ENCODE results near the gene PLEKHG3. TPM values are rescaled to one million over a fixed set of nuclear protein-coding genes. Genes with fewer than 3 reads are reported as not detected.

PLEKHG3 gene
- total and polyA plus RNA-seq, 2 experiments from 2014 or later = 23.0 to 83.1 TPM

DNA sequence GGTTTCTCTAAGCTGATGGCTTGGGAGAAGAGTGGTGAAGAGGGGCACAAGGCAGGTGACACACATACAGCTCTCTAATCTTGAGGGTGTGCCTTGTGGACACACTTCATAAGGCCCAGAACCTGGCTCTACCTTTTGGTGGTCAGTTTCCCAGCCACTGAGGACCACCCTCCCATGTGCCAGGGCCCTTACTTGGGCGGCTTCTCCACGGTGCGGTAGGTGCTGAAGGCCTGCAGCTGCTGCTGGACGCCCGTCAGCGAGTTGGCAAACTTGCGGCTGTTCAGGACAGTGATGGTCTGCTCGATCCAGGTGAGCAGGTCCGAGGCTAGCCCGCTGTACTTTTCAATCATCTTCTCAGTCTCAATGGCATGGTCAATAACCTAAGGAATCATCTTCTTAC lies 95.3 kb downstream of the PLEKHG3 start (continued):
- TF ChIP-seq, protein P1, sequence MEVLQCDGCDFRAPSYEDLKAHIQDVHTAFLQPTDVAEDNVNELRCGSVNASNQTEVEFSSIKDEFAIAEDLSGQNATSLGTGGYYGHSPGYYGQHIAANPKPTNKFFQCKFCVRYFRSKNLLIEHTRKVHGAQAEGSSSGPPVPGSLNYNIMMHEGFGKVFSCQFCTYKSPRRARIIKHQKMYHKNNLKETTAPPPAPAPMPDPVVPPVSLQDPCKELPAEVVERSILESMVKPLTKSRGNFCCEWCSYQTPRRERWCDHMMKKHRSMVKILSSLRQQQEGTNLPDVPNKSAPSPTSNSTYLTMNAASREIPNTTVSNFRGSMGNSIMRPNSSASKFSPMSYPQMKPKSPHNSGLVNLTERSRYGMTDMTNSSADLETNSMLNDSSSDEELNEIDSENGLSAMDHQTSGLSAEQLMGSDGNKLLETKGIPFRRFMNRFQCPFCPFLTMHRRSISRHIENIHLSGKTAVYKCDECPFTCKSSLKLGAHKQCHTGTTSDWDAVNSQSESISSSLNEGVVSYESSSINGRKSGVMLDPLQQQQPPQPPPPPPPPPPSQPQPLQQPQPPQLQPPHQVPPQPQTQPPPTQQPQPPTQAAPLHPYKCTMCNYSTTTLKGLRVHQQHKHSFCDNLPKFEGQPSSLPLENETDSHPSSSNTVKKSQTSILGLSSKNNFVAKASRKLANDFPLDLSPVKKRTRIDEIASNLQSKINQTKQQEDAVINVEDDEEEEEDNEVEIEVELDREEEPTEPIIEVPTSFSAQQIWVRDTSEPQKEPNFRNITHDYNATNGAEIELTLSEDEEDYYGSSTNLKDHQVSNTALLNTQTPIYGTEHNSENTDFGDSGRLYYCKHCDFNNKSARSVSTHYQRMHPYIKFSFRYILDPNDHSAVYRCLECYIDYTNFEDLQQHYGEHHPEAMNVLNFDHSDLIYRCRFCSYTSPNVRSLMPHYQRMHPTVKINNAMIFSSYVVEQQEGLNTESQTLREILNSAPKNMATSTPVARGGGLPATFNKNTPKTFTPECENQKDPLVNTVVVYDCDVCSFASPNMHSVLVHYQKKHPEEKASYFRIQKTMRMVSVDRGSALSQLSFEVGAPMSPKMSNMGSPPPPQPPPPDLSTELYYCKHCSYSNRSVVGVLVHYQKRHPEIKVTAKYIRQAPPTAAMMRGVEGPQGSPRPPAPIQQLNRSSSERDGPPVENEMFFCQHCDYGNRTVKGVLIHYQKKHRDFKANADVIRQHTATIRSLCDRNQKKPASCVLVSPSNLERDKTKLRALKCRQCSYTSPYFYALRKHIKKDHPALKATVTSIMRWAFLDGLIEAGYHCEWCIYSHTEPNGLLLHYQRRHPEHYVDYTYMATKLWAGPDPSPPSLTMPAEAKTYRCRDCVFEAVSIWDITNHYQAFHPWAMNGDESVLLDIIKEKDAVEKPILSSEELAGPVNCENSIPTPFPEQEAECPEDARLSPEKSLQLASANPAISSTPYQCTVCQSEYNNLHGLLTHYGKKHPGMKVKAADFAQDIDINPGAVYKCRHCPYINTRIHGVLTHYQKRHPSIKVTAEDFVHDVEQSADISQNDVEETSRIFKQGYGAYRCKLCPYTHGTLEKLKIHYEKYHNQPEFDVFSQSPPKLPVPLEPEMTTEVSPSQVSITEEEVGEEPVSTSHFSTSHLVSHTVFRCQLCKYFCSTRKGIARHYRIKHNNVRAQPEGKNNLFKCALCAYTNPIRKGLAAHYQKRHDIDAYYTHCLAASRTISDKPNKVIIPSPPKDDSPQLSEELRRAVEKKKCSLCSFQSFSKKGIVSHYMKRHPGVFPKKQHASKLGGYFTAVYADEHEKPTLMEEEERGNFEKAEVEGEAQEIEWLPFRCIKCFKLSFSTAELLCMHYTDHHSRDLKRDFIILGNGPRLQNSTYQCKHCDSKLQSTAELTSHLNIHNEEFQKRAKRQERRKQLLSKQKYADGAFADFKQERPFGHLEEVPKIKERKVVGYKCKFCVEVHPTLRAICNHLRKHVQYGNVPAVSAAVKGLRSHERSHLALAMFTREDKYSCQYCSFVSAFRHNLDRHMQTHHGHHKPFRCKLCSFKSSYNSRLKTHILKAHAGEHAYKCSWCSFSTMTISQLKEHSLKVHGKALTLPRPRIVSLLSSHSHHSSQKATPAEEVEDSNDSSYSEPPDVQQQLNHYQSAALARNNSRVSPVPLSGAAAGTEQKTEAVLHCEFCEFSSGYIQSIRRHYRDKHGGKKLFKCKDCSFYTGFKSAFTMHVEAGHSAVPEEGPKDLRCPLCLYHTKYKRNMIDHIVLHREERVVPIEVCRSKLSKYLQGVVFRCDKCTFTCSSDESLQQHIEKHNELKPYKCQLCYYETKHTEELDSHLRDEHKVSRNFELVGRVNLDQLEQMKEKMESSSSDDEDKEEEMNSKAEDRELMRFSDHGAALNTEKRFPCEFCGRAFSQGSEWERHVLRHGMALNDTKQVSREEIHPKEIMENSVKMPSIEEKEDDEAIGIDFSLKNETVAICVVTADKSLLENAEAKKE (CRISPR knock-in tag; IDR thresholded peaks at IDR 0.05) = no peak
- TF ChIP-seq POLR2AphosphoS5 (IDR thresholded peaks at IDR 0.05; ENCODE audit: low read depth) = no peak
- no peak for TF ChIP-seq JUNB (IDR thresholded peaks at IDR 0.05; ENCODE audit: unreplicated experiment)

Small RNA genes lying within 50 kb of the gene (microRNA-seq; reads per million reads assigned to microRNA genes)
- gene MIR7855 = not detected

Other genes starting within 250 kb of the PLEKHG3 start
- 3.2 and 3.4 TPM in 2 replicates for gene AKAP5, start 238.9 kb upstream of the PLEKHG3 start, total RNA-seq (2014; rRNA removed; shearing (Covaris generic))
- gene AKAP5, start 238.9 kb upstream of the PLEKHG3 start, polyA plus RNA-seq (2016; fragmentation: Nextera tagmentation; extraction: Ambion mirVana) = 1.0 and 1.2 TPM in 2 replicates
- gene ZBTB25, start 200.6 kb upstream of the PLEKHG3 start, total RNA-seq (2014; rRNA removed; shearing (Covaris generic)) = 8.0 and 8.9 TPM in 2 replicates
- 4.1 and 5.8 TPM in 2 replicates for gene ZBTB25, start 200.6 kb upstream of the PLEKHG3 start, polyA plus RNA-seq (2016; fragmentation: Nextera tagmentation; extraction: Ambion mirVana)
- gene ZBTB1, start 199.7 kb upstream of the PLEKHG3 start, total RNA-seq (2014; rRNA removed; shearing (Covaris generic)) = 32.5 and 33.0 TPM in 2 replicates
- 10.3 and 11.2 TPM in 2 replicates for gene ZBTB1, start 199.7 kb upstream of the PLEKHG3 start, polyA plus RNA-seq (2016; fragmentation: Nextera tagmentation; extraction: Ambion mirVana)
- gene HSPA2, start 163.7 kb upstream of the PLEKHG3 start, total RNA-seq (2014; rRNA removed; shearing (Covaris generic)) = 114 and 130 TPM in 2 replicates
- gene HSPA2, start 163.7 kb upstream of the PLEKHG3 start, polyA plus RNA-seq (2016; fragmentation: Nextera tagmentation; extraction: Ambion mirVana) = 86.1 and 88.5 TPM in 2 replicates
- gene PPP1R36, start 154.5 kb upstream of the PLEKHG3 start, total RNA-seq (2014; rRNA removed; shearing (Covaris generic)) = 0.42 TPM in 1 of 2 replicates, not detected in the other
- gene PPP1R36, start 154.5 kb upstream of the PLEKHG3 start, polyA plus RNA-seq (2016; fragmentation: Nextera tagmentation; extraction: Ambion mirVana) = 0.45 and 1.4 TPM in 2 replicates
- 1.9 and 2.4 TPM in 2 replicates for gene SPTB, start 175.5 kb downstream of the PLEKHG3 start, total RNA-seq (2014; rRNA removed; shearing (Covaris generic))
- 0.80 and 1.1 TPM in 2 replicates for gene SPTB, start 175.5 kb downstream of the PLEKHG3 start, polyA plus RNA-seq (2016; fragmentation: Nextera tagmentation; extraction: Ambion mirVana)
- gene CHURC1, start 210.0 kb downstream of the PLEKHG3 start, total RNA-seq (2014; rRNA removed; shearing (Covaris generic)) = 24.7 and 42.0 TPM in 2 replicates
- gene CHURC1, start 210.0 kb downstream of the PLEKHG3 start, polyA plus RNA-seq (2016; fragmentation: Nextera tagmentation; extraction: Ambion mirVana) = 218 and 225 TPM in 2 replicates
- gene GPX2, start 238.3 kb downstream of the PLEKHG3 start, total RNA-seq (2014; rRNA removed; shearing (Covaris generic)) = 1.8 and 2.2 TPM in 2 replicates
- gene GPX2, start 238.3 kb downstream of the PLEKHG3 start, polyA plus RNA-seq (2016; fragmentation: Nextera tagmentation; extraction: Ambion mirVana) = 0.78 TPM in 2 replicates